PC-9 (cell line): ENCODE data around the gene KLC1. TPM values are rescaled to one million over a fixed set of nuclear protein-coding genes. Genes with fewer than 3 reads are reported as not detected.
A peak's percentile ranks its signal among the peaks of the same experiment; 100 is the strongest.

ENCODE experiments used
- BruUV-seq: library from RNA; stranded (reverse); fragments of 400-500 nt; replicated peaks from 2 replicates; lab custom pipeline; 2021; lab: Mats Ljungman, UMichigan
- CTCF ChIA-PET: fragments of 300-600 bp; sonication (Branson Sonifier 250); formaldehyde crosslinking; loops from one replicate; lab custom pipeline; 2022; ENCODE audit warnings: antibody characterized with exemption; lab: Charles Lee
- POLR2A ChIA-PET: fragments of 300-600 bp; sonication (Branson Sonifier 250); formaldehyde crosslinking; loops from one replicate; lab custom pipeline; 2022; ENCODE audit warnings: antibody characterized with exemption; ENCODE audit not compliant: unreplicated experiment; lab: Charles Lee
- DNase-seq, 2 experiments: peaks; one replicate each; pipeline versions ENCODE4 v3.0.0 to v3.0.0-alpha.2; 2015 to 2022; ENCODE audit warnings: mixed read lengths in 1 of 2
- H2AFZ ChIP-seq: fragments of 200-600 bp; sonication (generic); 2 replicates; pipeline ENCODE4 v1.8.1; 2017; ENCODE audit warnings: antibody characterized with exemption
- H3F3A ChIP-seq: fragments of 200-600 bp; sonication (generic); 2 replicates; pipeline ENCODE4 v1.8.1; 2017; ENCODE audit warnings: antibody characterized with exemption, mild to moderate bottlenecking, low read depth; ENCODE audit not compliant: insufficient read depth
- H3K27ac ChIP-seq: fragments of 200-600 bp; sonication (generic); 2 replicates; pipeline ENCODE4 v1.6.1; 2016; ENCODE audit warnings: mixed run types
- H3K27me3 ChIP-seq: fragments of 200-600 bp; sonication (generic); 2 replicates; pipeline ENCODE4 v1.6.1; 2016; ENCODE audit warnings: low read depth, mixed run types; ENCODE audit not compliant: insufficient read depth
- H3K36me3 ChIP-seq: fragments of 200-600 bp; sonication (generic); 2 replicates; pipeline ENCODE4 v1.6.1; 2016; ENCODE audit warnings: low read depth, mixed run types
- H3K4me1 ChIP-seq: fragments of 200-600 bp; sonication (generic); replicated peaks from 2 replicates; pipeline ENCODE4 v1.6.1; 2016; ENCODE audit warnings: mixed run types; ENCODE audit not compliant: insufficient read depth
- H3K4me2 ChIP-seq: fragments of 200-600 bp; sonication (generic); 2 replicates; pipeline ENCODE4 v1.6.1; 2017; ENCODE audit warnings: mixed run types
- H3K4me3 ChIP-seq: fragments of 200-600 bp; sonication (generic); 2 replicates; pipeline ENCODE4 v1.6.1; 2016; ENCODE audit warnings: mixed run types
- H3K79me2 ChIP-seq: fragments of 200-600 bp; sonication (generic); 2 replicates; pipeline ENCODE4 v1.6.1; 2017; ENCODE audit warnings: low read depth, mixed run types
- H3K9me2 ChIP-seq: fragments of 200-600 bp; sonication (generic); 2 replicates; pipeline ENCODE4 v1.8.1; 2017; ENCODE audit warnings: mild to moderate bottlenecking; ENCODE audit not compliant: insufficient read depth
- H3K9me3 ChIP-seq: fragments of 200-600 bp; sonication (generic); 2 replicates; pipeline ENCODE4 v1.8.1; 2016; ENCODE audit warnings: low read depth; ENCODE audit not compliant: insufficient read depth
- H4K20me1 ChIP-seq: fragments of 200-600 bp; sonication (generic); 2 replicates; pipeline ENCODE4 v1.8.1; 2017; ENCODE audit not compliant: insufficient read depth
- EZH2 ChIP-seq: fragments of 200-600 bp; sonication (generic); IDR thresholded peaks from 2 replicates; pipeline ENCODE4 v1.8.0; 2017; ENCODE audit warnings: antibody characterized with exemption, low read depth
- intact Hi-C: fragments of 100-400 bp; cut with micrococcal nuclease; formaldehyde crosslinking; loops from one replicate; pipeline ENCODE4 v1.10.0; 2022; ENCODE audit not compliant: unreplicated experiment
- total RNA-seq: library from RNA; stranded (reverse); gene quantifications from 2 replicates; pipeline ENCODE4 v1.2.3, GENCODE V29; 2021
- TF ChIP-seq, protein P1 (sequence below): fragments of 200-600 bp; sonication (generic); conservative IDR thresholded peaks from 2 replicates; pipeline ENCODE4 v1.6.1; 2017; ENCODE audit warnings: mixed run types, antibody characterized with exemption, mild to moderate bottlenecking, moderate library complexity

KLC1 gene
- total RNA-seq, 1 experiment from 2014 or later = 254 TPM

GRCh38 chr14:103629503-103630121 lies 601 bp downstream of the KLC1 start:
- H3K36me3 ChIP-seq = no peaks in the 10 kb centered on the region
- H3K27ac ChIP-seq = peak overlapping the region; percentile 92
- H3K27me3 ChIP-seq = no peaks in the 10 kb centered on the region
- TF ChIP-seq, protein P1, sequence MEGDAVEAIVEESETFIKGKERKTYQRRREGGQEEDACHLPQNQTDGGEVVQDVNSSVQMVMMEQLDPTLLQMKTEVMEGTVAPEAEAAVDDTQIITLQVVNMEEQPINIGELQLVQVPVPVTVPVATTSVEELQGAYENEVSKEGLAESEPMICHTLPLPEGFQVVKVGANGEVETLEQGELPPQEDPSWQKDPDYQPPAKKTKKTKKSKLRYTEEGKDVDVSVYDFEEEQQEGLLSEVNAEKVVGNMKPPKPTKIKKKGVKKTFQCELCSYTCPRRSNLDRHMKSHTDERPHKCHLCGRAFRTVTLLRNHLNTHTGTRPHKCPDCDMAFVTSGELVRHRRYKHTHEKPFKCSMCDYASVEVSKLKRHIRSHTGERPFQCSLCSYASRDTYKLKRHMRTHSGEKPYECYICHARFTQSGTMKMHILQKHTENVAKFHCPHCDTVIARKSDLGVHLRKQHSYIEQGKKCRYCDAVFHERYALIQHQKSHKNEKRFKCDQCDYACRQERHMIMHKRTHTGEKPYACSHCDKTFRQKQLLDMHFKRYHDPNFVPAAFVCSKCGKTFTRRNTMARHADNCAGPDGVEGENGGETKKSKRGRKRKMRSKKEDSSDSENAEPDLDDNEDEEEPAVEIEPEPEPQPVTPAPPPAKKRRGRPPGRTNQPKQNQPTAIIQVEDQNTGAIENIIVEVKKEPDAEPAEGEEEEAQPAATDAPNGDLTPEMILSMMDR = no peak
- no peak for TF ChIP-seq EZH2
- intact Hi-C loops = loop anchor here (1.0 to 2.0 kb wide), 2 partner anchors 76 to 85 kb away; partner anchors contain the start of genes XRCC3 and ZFYVE21
- peak in 1 of 2 experiments; percentile 59 for DNase-seq
- peak overlapping the region; percentile 96 for H3K4me2 ChIP-seq
- CTCF ChIA-PET = interaction anchor here (0.5 kb wide), 1 partner anchor 62 kb away, joined by 4 read pairs; no protein-coding TSS in a partner anchor
- peaks cover 43% of the 10 kb centered on the region for H3F3A ChIP-seq
- POLR2A ChIA-PET = interaction anchor here (0.6 to 0.8 kb wide), 3 partner anchors 29 to 562 kb away, joined by 3 to 15 read pairs (median 3); no protein-coding TSS in a partner anchor
- no TSS peak for BruUV-seq
- H2AFZ ChIP-seq = peak overlapping the region; percentile 91
- H3K4me1 ChIP-seq = peaks cover 43% of the 10 kb centered on the region
- no peaks in the 10 kb centered on the region for H3K9me2 ChIP-seq
- H3K4me3 ChIP-seq = peak overlapping the region; percentile 81
- no peaks in the 10 kb centered on the region for H3K9me3 ChIP-seq
- peaks cover 59% of the 10 kb centered on the region for H3K79me2 ChIP-seq
- H4K20me1 ChIP-seq = peaks cover 48% of the 10 kb centered on the region

- TSS peak; percentile 24 for BruUV-seq
- Histone ChIP-seq H3K4me2 (peak overlapping the region; percentile 96), H4K20me1 (peaks cover 58% of the 10 kb centered on the region), H2AFZ (no peak overlapping the region), H3K9me3 (no peaks in the 10 kb centered on the region), H3K4me1 (peaks cover 35% of the 10 kb centered on the region), H3K9me2 (no peaks in the 10 kb centered on the region), H3K79me2 (peaks cover 69% of the 10 kb centered on the region), H3K27me3 (no peaks in the 10 kb centered on the region), H3K36me3 (peaks cover 6% of the 10 kb centered on the region; the same call in 1 of the 2 replicates), H3K4me3 (peak overlapping the region; percentile 81), H3K27ac (peak overlapping the region; percentile 92; the same call in 1 of the 2 replicates), H3F3A (peaks cover 43% of the 10 kb centered on the region)
- POLR2A ChIA-PET = no interaction called here
- intact Hi-C loops = no loop called here
- DNase-seq = no peak
- CTCF ChIA-PET = interaction anchor here (0.6 kb wide), 1 partner anchor 18 kb away, joined by 5 read pairs; no protein-coding TSS in a partner anchor
- TF ChIP-seq EZH2 = no peak
- TF ChIP-seq, protein P1 = no peak
These were observed 1.5 kb downstream of the KLC1 start for GRCh38 chr14:103630364-103631108.

- H2AFZ ChIP-seq = no peak overlapping the region
- H3K4me2 ChIP-seq = no peak overlapping the region
- ChIA-PET CTCF (no interaction called here), POLR2A (no interaction called here)
- H3K4me3 ChIP-seq = no peak overlapping the region
- H3K79me2 ChIP-seq = peaks cover 93% of the 10 kb centered on the region
- H3K27ac ChIP-seq = no peak overlapping the region
- peaks cover 9% of the 10 kb centered on the region for H3K4me1 ChIP-seq
- peaks cover 31% of the 10 kb centered on the region for H3F3A ChIP-seq
- H3K36me3 ChIP-seq = peaks cover 6% of the 10 kb centered on the region; the same call in 1 of the 2 replicates
- H4K20me1 ChIP-seq = peaks cover 86% of the 10 kb centered on the region
- no TSS peak for BruUV-seq
- no peaks in the 10 kb centered on the region for H3K9me2 ChIP-seq
- no peaks in the 10 kb centered on the region for H3K27me3 ChIP-seq
- intact Hi-C loops = no loop called here
- DNase-seq = no peak
- H3K9me3 ChIP-seq = no peaks in the 10 kb centered on the region
- TF ChIP-seq, protein P1 = no peak
- TF ChIP-seq EZH2 = no peak
These were observed 4.4 kb downstream of the KLC1 start for GRCh38 chr14:103633391-103633790.
